GM18511 (cell line): Measurements from ENCODE around the gene CDC42.

ENCODE experiments used
- ATAC-seq: cut with Tn5 transposase; IDR thresholded peaks from one replicate; pipeline ENCODE4 v1.9.1; 2021; ENCODE audit warnings: mild to moderate bottlenecking, moderate library complexity; ENCODE audit not compliant: unreplicated experiment

The CDC42 gene

GRCh38 chr1:22107126-22107525 is 54.6 kb downstream of the CDC42 start:
- ATAC-seq: no peak

GRCh38 chr1:22108339-22109105 is 56.0 kb downstream of the CDC42 start:
- no peak for ATAC-seq

- ATAC-seq: no peak
Observed at GRCh38 chr1:22110016-22110415, 57.5 kb downstream of the CDC42 start.

GRCh38 chr1:22111115-22111514 is 58.6 kb downstream of the CDC42 start:
- no peak for ATAC-seq

- ATAC-seq: no peak
Observed at GRCh38 chr1:22111620-22112019, 59.1 kb downstream of the CDC42 start.

- no peak for ATAC-seq
Observed at GRCh38 chr1:22112554-22112953, 60.0 kb downstream of the CDC42 start.

- no peak for ATAC-seq
Observed at GRCh38 chr1:22114083-22115012, 61.8 kb downstream of the CDC42 start.

GRCh38 chr1:22115286-22115685 is 62.8 kb downstream of the CDC42 start:
- no peak for ATAC-seq

GRCh38 chr1:22117238-22117637 is 64.7 kb downstream of the CDC42 start:
- ATAC-seq: no peak

- ATAC-seq: no peak
Observed at GRCh38 chr1:22117851-22118250, 65.3 kb downstream of the CDC42 start.

GRCh38 chr1:22118291-22118992 is 65.9 kb downstream of the CDC42 start:
- ATAC-seq: no peak

- ATAC-seq: no peak
Observed at GRCh38 chr1:22119626-22120468, 67.3 kb downstream of the CDC42 start.

- no peak for ATAC-seq
Observed at GRCh38 chr1:22120469-22120790, 67.9 kb downstream of the CDC42 start.

- ATAC-seq: no peak
Observed at GRCh38 chr1:22121421-22121911, 69.0 kb downstream of the CDC42 start.

GRCh38 chr1:22122273-22123070 is 70.0 kb downstream of the CDC42 start:
- ATAC-seq: no peak

GRCh38 chr1:22123071-22123390 is 70.5 kb downstream of the CDC42 start:
- ATAC-seq: no peak

- ATAC-seq: no peak
Observed at GRCh38 chr1:22123901-22124404, 71.4 kb downstream of the CDC42 start.

GRCh38 chr1:22124592-22125229 is 72.2 kb downstream of the CDC42 start:
- no peak for ATAC-seq

- ATAC-seq: no peak
Observed at GRCh38 chr1:22126531-22126930, 74.0 kb downstream of the CDC42 start.
